RPMI7951 (cell line): ENCODE measurements around the gene WDR88. TPM values are rescaled to one million over a fixed set of nuclear protein-coding genes. Genes with fewer than 3 reads are reported as not detected.
A peak's percentile ranks its signal among the peaks of the same experiment; 100 is the strongest.
"Not testable (repeated sequence)": the region's sequence is repeated elsewhere in the genome, so short reads cannot be mapped to it uniquely, and the experiment has no call there.

Experiments
- DNase-seq: peaks from one replicate; pipeline ENCODE4 v3.0.0-alpha.2; 2012; ENCODE audit warnings: low read depth
- total RNA-seq: library from RNA; depleted of rRNA; stranded (reverse); fragments of >200 nt; shearing (Covaris generic); gene quantifications from 2 replicates; pipeline ENCODE4 v1.2.3, GENCODE V29; 2014

The WDR88 gene
- total RNA-seq, 1 experiment from 2014 or later = not detected

- no peak for DNase-seq
Observed at GRCh38 chr19:33171222-33171795, 39.4 kb downstream of the WDR88 start.

- DNase-seq = peak; percentile 77
Observed at GRCh38 chr19:33171916-33172359, 40.0 kb downstream of the WDR88 start.

GRCh38 chr19:33174186-33174585 is 42.3 kb downstream of the WDR88 start:
- DNase-seq = no peak

- DNase-seq = no peak
Observed at GRCh38 chr19:33175156-33175782, 43.4 kb downstream of the WDR88 start.

GRCh38 chr19:33175886-33176669 is 44.2 kb downstream of the WDR88 start:
- peak; percentile 39 for DNase-seq

- peak; percentile 98 for DNase-seq
Observed at GRCh38 chr19:33176670-33177416, 44.9 kb downstream of the WDR88 start.

GRCh38 chr19:33177417-33177979 is 45.6 kb downstream of the WDR88 start:
- no peak for DNase-seq

- DNase-seq = no peak
Observed at GRCh38 chr19:33186431-33187182, 54.7 kb downstream of the WDR88 start.

- DNase-seq = no peak
Observed at GRCh38 chr19:33187183-33187540, 55.2 kb downstream of the WDR88 start.

- no peak for DNase-seq
Observed at GRCh38 chr19:33189453-33189852, 57.5 kb downstream of the WDR88 start.

- not testable (repeated sequence) for DNase-seq
Observed at GRCh38 chr19:33191092-33191491, 59.2 kb downstream of the WDR88 start.

GRCh38 chr19:33191501-33191900 is 59.6 kb downstream of the WDR88 start:
- no peak for DNase-seq

- no peak for DNase-seq
Observed at GRCh38 chr19:33192010-33192409, 60.1 kb downstream of the WDR88 start.

GRCh38 chr19:33193269-33193864 is 61.5 kb downstream of the WDR88 start:
- DNase-seq = no peak

GRCh38 chr19:33193865-33194362 is 62.0 kb downstream of the WDR88 start, which contains the start of gene LRP3:
LRP3 (plus strand) TSS chr19:33194330; CDS start chr19:33194786, 456 bp downstream.
- DNase-seq = no peak

GRCh38 chr19:33194532-33194885 is 62.6 kb downstream of the WDR88 start:
- no peak for DNase-seq

GRCh38 chr19:33194886-33195644 is 63.2 kb downstream of the WDR88 start:
- DNase-seq = no peak

- no peak for DNase-seq
Observed at GRCh38 chr19:33195645-33196347, 63.9 kb downstream of the WDR88 start.
